ELF-1 (cell line): ENCODE measurements around the gene ZNF143.
A peak's percentile ranks its signal among the peaks of the same experiment; 100 is the strongest.

Source experiments
- DNase-seq: peaks from one replicate; pipeline ENCODE4 v3.0.0-alpha.2; 2016; ENCODE audit warnings: low read depth, low spot score

The ZNF143 gene

DNA sequence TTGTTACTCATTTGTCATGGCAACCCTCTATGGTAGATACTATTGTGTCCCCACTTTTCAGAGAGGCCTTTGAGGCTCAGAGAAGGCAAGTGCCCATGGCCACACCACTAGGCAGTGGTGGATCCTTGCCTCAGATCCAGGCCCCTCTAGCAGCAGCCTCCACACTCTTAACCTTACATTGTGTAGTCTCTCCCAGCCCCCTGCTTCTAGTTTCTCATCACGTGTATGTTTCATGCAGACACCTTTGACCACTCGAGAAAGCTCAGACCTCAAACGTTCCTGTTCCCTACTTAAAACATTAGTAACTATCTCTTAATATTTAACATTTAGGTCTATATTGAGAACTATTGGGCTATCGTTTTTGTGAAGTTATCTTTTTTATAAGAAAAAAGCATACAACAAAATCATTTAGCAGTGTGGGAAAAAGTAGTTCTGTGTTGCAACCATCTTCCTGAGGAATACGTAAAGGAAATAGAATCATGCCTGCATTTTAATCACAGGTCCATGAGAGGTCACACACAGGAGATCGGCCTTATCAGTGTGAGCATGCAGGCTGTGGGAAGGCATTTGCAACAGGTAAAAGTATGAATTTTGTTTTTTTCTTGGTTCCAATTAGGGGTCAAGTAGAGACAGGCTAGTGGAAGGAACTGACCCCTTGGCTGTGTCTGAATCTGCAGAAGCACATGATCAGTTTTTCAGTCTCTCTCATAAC is 35.1 kb downstream of the ZNF143 start:
- DNase-seq, result no peak

DNA sequence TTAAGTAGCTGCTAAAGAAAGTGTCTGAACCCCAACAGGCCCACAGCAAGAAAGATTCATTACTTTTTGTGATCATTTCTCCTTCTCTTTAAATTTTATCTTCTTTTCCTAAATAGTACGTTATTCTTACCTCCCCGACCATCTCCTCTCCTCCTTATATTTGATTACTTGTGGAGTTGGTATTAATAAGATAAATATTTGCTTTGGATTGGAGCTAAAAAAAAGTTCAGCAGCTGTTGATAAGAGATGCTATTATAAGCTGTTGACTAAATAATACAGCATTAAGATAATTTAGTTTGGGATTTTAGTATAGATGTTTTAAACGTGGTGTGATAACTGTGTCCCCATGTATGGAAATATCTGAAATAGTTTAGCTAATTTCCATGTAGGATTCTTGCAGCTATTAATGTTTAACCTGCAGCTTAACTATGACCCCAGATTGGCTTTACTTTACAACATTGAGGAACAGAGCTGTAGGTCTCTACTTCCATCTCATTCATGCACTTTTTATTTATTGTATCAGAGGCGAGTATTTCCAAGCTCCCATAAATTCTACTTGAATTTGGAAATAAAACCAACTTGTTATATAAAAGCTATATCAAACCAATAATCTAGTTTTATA is 37.8 kb downstream of the ZNF143 start:
- DNase-seq, result no peak

DNA sequence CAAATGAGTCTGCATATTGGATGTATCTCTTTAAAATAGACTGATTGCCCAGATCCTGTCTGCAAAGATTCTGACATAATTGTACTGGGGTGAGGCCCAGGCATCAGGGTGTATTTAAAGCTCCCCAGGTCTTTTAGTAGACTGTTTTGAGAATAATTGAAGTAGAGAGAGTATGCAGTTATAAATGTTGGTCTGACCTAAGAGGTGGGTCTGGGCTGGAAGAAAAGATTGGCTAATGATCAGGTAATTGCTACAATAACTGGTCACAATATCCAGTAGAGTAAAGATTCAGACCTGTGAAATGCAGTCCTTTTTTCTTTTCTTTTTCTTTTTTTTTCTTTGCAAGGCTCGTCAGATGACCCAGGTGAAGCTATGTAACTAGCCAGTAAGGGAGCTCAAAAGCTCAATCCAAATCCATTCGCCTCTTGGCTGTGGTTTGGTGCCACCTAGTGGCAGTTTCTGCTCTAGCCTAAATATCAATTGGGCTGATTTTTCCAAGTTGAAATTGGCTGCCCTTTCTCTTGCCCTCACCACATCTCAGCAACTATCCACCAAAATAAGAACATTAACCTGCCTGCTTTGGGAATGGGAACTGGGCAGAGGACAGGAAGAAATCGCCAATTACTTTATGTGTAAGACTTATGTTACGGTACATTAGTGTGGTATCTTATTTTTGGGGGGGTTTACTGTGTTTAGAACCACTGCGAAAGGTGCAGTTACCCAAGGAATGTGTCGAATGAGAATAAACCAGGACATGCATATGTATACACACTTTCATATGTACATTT is 45.9 kb downstream of the ZNF143 start:
- DNase-seq, result peak; percentile 84

DNA sequence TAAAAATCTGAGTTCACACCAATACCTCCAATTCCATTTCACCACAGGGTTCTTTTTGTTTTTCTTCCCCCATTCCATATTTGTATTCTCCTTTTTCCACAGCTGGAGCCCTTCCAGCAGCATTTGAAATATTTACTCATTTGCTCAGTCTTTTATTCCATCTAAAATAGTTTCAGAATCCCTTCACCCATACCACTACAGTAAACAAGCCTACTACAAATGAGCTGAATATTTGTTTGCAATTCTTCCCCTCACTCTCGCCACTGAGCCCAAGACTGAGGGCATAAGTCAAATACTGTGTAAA is 46.4 kb downstream of the ZNF143 start:
- no peak for DNase-seq

DNA sequence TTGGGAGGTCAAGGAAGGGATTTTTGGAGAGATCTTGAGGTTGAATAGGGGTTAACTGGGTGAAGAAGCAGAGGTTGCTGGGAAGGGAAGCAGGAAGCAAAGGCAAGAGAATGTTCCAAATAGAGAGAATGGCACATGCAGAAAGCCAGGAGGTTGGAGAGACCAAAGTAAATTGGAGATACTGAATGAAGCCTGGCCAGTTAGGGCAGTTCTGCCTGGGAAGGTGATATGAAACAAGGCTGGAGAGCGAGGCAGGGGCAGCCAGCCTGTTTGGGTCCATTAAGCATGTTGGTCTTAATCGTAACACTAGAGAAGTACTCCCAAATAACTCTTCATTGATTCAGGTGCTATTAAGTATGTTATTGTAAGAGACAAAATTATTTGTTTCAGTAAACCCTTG is 48.2 kb downstream of the ZNF143 start:
- DNase-seq, result no peak

DNA sequence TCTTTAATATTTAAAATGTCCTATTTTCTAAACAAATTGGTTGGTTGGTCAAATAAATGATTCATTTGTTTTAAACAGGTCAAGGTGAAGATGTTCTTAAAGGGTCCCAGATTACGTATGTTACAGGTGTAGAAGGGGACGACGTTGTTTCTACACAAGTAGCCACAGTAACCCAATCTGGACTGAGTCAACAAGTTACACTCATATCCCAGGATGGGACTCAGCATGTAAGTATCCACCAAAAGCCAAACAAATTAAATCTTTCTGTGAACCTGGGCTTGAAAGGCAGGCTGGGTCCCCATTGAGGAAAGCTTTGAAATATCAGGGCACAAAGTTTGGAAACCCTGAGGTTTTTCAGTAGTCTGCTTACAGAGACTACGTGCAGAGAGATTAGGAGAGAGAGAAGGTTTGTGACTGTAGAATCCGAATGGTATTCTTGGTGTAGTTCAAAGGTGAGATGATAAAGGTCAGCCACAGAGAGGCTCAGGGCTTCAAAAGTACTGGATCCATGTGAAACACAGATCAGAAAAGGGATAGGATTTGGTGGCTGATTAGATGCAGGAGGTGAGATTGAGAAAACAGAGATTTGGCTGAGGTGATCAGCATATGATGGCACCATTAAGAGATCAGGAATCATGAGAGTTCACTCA is 51.7 kb downstream of the ZNF143 start:
- no peak for DNase-seq

DNA sequence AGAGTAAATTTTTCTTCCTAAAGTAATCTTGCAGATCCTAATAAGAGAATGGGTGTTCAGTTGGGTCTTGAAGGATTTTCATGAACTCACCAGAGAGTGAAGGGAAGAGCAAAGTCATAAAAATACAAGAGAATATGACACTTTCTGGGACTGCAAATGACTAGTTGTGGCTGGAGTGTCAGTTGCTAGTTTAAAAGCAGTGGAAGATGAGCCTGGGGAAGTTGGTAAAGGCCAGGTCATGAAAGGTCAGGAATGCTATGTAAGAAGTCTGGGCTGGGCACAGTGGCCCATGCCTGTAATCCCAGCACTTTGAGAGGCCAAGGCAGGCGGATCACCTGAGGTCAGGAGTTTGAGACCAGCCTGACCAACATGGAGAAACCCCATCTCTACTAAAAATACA is 53.8 kb downstream of the ZNF143 start:
- DNase-seq, result peak; percentile 28

DNA sequence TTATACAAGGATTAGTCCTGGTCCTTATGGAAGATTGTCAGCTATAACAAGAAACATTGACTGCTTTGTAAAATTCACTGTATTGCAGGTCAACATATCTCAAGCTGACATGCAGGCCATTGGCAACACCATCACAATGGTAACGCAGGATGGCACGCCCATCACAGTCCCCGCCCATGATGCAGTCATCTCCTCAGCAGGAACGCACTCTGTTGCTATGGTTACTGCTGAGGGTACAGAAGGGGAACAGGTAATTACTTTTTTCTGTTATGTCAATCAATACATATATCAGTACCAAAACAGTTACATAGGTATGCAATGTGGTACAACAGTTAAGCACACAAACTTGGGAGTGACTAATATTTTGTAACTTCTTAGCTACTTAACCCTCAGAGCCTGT is 55.3 kb downstream of the ZNF143 start:
- DNase-seq, result peak; percentile 51

DNA sequence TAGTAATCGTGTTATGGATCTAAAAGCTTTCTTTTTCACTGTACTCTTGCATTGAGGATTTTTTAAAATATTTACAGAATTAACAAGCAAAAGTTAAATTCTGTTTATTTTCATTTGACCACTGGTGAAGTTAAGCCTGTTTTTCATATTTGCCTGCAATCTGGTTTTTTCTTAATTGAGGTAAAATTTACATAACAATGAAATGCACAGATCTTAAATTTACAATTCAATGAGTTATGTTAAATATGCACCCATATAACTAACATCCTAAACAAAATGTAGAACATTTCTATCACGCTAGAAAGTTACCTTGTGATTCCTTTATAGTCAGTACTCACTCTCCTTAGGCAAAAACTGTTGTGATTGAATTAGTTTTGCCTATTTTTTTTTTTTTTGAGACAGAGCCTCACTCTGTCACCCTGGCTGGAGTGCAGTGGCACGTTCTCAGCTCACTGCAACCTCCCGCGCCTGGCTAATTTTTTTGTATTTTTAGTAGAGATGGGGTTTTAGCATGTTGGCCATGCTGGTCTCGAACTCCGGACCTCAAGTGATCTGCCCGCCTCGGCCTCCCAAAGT is 58.1 kb downstream of the ZNF143 start:
- no peak for DNase-seq

DNA sequence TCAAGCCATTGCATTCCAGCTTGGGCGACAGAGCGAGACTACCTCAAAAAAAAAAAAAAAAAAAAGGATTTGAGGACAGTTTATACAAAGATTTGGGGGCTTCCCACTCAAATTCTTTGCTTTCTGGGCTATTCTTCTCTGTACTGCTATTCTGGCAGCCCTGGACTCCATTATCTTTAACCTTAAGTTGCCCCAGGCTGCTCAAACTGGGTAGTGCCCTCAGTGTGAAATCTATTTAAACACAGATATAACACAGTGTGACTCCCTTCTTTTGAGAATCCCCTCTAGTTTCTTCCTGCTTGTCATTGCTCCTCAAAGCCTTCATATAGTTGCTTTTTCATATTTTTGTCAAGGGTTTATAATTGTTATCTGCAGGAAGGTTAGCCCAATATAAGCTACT is 63.2 kb downstream of the ZNF143 start:
- DNase-seq, result no peak

DNA sequence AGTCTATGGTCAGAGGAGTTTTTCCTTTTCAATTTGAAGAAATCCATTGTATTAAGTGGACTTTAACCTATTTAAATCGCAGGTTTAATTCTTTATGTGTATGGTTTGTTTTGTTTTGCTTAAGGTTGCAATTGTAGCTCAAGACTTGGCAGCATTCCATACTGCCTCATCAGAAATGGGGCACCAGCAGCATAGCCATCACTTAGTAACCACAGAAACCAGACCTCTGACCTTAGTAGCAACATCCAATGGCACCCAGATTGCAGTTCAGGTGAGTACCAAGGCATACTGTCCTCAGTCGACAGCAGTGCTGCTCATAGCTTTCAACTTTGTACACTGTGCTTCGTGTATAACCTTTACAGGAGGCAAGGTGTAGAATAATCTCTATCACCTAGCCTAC is 64.3 kb downstream of the ZNF143 start:
- no peak for DNase-seq

DNA sequence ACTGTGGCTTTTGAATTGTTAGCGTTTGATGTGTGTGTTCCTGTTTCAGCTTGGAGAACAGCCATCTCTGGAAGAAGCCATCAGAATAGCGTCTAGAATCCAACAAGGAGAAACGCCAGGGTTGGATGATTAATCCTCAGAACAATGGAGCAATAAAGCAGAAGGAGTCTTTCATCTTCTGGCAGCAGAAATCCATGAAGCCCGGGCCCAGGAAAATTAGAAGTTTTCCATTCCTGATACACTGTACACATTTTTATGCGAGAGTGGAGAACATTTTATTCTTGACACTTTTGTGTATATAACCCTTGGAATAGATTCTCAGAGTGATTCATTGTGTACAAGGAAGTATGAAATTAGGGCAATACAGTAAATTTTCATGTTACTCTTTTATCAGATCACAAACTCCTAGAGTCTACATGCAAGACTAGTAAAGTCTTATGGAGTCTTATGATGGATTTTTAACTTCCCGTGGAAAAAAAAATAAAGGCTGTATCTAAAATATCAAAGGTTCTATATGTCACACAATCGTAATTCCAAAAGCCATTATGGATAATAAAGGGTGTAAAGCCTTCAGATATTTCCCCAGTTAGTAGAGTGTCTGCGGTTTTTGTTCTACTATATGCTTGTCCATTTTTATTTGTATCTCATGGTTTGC is 66.8 kb downstream of the ZNF143 start:
- DNase-seq, result no peak

DNA sequence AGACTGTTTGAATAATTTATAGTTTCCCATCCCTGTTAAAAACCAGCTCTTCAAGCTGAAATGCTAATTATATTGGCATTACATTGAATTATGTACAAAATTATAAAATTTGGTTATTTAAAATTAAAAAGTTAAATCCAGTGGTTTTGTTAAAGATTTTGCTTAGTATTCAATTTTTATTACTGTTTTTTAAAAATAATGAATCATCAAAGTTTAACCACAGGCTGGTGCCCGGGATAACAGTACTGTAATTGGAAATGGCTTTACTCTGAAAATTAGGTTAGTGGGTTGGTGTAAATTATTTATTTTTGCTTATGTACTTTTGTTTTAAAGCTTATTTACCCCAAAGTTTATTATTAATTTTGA is 67.3 kb downstream of the ZNF143 start:
- no peak for DNase-seq

DNA sequence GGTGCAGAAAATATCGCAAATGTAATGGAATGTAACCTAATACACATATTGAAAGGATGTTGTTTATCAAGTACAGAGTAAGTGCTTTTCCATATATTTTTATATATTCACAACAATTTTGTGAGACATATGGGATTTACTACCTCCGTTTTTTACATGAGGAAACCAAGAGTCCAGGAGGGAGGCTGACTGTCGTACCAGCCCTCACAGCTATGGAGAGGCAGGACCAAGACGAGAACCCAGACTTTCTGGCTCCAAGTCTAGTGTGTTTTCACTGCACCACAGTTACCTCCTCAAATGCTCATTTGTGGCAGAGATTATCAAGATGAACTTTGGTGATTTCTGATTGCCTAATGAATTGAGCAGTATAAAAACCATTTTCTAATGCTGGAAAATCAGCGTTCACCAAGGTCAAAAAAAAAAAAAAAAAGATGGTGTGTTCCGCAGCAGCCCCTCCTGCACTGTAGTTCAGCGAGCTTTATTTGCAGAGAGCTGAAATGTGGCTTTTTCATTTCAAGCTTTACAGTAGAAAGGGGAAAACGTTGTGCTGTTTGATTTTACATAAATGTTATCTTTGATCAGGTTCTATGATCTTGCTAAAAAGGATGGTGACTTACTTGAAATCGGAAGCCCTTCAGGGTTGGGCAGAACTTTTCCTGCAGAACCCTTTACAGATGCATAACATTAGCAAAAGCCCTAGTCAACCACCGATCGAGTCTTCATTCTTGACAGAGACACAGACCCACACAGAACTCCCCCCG is 67.9 kb downstream of the ZNF143 start:
- no peak for DNase-seq

DNA sequence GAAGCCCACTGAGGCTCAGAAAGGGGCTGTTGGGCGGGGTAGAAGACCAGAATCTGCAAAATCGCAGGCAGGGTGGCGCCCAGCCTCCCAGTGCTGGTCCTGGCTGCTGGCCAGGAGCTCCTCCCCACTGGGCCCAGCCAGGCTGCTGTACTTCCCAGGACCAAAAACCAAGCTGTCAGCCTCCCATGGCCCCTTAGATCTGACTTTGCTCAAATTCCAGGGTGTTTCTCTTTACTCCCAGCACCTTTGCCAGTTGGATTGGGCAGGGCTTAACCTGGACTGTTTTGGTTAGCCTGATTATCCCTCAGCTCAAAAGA is 68.5 kb downstream of the ZNF143 start:
- DNase-seq, result peak; percentile 74

DNA sequence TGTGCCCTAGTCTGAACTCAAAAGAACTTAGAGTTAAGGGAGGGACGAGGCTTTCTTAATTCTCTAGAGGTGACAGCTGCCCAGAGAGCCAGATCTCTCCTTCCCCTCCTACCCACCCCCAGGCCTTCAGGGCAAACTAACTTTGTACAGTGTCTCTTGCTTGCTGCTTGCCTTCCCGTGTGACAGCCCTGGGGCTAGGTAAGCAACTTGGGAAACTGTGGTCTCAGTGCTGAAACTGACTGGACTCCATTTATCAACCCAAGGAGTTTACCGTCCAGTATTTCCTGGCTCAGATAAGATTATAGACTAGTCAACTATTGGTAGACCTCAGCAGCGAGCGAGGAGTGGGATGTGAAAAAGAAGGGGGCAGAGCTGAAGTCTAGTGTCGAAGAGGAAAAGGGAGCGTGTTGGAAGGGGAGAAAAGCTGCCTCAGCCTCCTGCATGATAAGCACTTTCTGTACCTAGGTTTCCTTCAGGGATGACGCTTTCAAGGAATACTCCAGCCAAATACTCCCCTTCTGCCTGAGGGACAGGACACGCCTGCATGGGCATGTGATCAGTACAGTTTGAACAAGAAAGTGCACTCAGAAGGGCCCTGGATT is 69.3 kb downstream of the ZNF143 start:
- peak; percentile 85 for DNase-seq

DNA sequence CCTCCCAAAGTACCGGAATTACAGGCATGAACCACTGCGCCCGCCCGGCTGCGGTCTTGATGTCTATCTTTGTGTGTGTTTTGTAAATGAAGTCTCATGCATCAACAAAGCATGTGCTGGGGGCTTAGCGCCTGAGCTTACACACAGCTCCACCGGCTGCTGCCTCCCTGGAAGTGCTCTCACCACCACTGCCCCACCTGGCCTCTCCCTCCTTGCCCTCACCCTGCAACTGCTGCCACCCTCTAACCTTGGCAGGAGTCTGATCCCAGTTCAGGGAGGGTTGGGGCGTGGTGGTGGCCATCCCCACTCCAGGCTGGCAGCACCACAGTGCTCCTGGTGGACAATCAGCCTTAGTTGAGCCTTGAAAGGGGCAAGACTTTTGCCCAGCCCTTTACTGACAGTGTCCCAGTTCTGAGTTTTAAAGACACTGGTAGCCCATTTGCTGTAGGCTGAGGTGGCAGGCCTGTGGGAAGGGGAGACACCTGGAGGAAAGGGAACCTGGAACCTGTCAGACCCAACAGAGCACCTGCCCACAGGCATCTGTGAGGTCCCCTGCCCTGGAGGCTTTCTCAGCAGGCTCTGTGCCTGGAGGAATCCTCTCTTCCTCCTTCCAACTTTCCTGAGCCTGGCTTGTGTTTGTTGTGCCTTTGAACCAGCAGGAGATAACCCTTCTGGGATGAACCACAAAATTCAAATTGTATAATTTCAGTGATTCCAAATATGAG is 70.3 kb downstream of the ZNF143 start:
- DNase-seq, result peak; percentile 79

DNA sequence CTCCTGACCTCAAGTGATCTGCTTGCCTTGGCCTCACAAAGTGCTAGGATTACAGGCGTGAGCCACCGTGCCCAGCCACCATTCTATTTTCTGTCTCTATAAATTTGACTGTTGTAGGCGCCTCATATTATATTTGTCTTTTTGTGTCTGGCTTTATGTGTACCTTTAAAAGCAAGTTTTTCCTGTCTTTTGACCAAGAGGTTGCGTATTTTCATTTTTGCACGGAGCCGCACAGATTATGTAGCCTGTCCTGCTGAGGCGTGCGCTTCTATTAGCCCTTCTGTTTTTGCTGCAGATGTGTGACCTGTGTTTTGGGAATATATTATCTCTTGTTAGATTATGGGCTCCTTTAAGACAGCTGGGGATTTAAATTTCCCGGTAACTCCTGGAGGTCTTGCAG is 72.2 kb downstream of the ZNF143 start:
- no peak for DNase-seq

DNA sequence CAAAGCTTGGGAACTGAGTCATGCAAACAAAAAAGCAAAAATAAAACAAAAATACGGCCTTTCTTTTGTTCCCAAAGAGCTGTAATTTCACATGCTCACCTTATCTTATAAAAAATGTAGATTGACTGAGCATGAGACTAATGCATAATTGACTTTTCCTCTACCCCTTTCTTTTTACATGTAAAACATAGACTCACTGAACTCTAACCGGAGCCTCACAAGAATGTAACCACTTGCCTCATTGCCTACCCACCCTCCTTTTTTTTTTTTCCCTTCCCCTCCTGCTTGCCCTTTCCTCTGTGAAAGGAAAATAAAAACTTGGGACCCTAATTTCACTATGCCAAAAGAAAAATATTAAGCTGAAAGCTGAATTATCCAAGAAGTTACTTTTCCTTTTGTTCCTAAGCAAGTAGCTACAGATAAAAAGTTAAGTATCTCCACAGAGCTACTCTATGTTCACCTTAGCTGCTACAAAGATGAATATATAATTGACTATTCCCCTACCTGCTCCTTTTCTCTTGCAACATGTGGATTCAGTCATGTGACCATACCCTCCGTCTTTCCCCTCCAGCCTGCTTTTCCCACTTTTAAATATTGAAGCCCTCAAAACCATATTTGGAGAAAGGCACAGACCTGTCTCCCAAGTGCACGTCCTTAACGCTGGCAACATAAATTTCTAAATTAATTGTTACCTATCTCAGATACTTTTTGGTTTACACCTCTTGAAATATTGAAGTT is 73.1 kb downstream of the ZNF143 start:
- DNase-seq, result no peak
